Body of pancreas (tissue), 4 donors: ENCODE measurements around the gene GSDMA. TPM values are rescaled to one million over a fixed set of nuclear protein-coding genes. Genes with fewer than 3 reads are reported as not detected.

Source experiments
- ATAC-seq: fragments of 150-250 bp; one replicate; pipeline ENCODE4 v1.9.1; 2016
- DNase-seq, 4 donors: peaks; one replicate each; pipeline ENCODE4 v3.0.0-alpha.2; 2019
- H3K27ac ChIP-seq, 4 donors: fragments of 200-600 bp; sonication (generic); 1 replicate in 3 of 4; 2 replicates in 1 of 4; pipeline versions ENCODE4 v1.5.1 to v1.6.1; 2016 to 2019; ENCODE audit warnings: mild to moderate bottlenecking in 1 of 4, mixed read lengths in 1 of 4, moderate library complexity in 1 of 4
- H3K27me3 ChIP-seq, 2 donors: fragments of 200-600 bp; sonication (generic); one replicate each; pipeline ENCODE4 v1.6.0; 2016; ENCODE audit warnings: mild to moderate bottlenecking in 1 of 2
- H3K36me3 ChIP-seq, 2 donors: fragments of 200-600 bp; sonication (generic); replicated peaks in 1 of 2; 2 replicates each; pipeline ENCODE4 v1.5.1; 2016; ENCODE audit warnings: low read depth in 2 of 2; ENCODE audit not compliant: insufficient read depth in 1 of 2
- H3K4me1 ChIP-seq: fragments of 200-600 bp; sonication (generic); one replicate; pipeline ENCODE4 v1.6.0; 2016
- H3K4me3 ChIP-seq, 2 donors: fragments of 200-600 bp; sonication (generic); 1 replicate in 1 of 2; 2 replicates in 1 of 2; pipeline ENCODE4 v1.5.1; 2016 to 2019
- H3K9me3 ChIP-seq, 3 donors: fragments of 200-600 bp; sonication (generic); 1 replicate in 2 of 3; 2 replicates in 1 of 3; pipeline ENCODE4 v1.5.1; 2016
- CTCF ChIP-seq, 7 experiments: fragments of 450-650 bp in 4 of 7; fragments of 200-600 bp in 3 of 7; sonication (generic) in 3 of 7; IDR thresholded peaks; one replicate each; pipeline ENCODE4 v1.5.1; 2016 to 2019; ENCODE audit warnings: antibody characterized with exemption in 7 of 7
- POLR2A ChIP-seq, 3 donors: fragments of 450-650 bp; IDR thresholded peaks; one replicate each; pipeline ENCODE4 v1.6.1; 2016; ENCODE audit warnings: antibody characterized with exemption in 3 of 3, mild to moderate bottlenecking in 2 of 3
- WGBS, 2 donors: methylation state at CpG; one replicate each; pipeline ENCODE4 v1.1.5; 2017; 5-methylcytosine and 5-hydroxymethylcytosine counted together
- intact Hi-C: fragments of 100-400 bp; cut with DNase I; formaldehyde crosslinking; loops from one replicate; pipeline ENCODE4 v1.15.1; 2023
- total RNA-seq, 2 donors: library from RNA; depleted of rRNA; stranded (reverse); fragments of >200 nt; gene quantifications; one replicate each; pipeline ENCODE4 v1.1.0, GENCODE V29; 2016

GSDMA gene
- total RNA-seq, 2 donors from 2014 or later = 3.4 TPM; not detected in 1

DNA sequence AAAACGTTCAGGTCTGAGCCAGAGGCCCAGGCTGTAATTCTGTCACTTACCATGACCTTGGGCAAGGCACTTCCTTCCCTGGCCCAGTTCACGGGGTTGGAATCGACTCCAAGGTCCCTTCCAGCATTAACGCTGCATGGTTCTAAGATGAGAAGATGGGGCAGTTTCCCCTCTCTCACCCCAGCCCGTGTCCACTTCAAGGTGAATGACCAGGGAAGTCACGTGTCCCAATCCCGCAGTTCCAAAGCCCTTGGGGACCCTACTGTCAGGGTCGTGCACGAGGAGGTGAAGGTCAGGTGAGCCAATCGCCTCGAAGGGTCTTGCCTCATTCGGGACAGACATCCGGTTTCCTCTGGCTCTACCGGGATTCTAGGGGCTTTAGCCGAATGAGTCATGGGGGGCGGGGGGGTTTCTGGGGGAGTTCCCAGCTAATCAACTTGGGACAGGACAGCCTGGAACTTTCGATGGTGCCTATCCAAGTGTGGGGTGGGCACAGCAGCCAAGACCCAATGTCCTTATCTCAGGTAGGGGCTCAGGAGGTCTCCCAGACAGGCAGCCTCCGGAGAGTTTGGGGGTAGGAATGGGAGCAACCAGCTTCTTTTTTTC lies 51.7 kb downstream of the GSDMA start:
- 13 to 25% methylated on average over 4 to 18 of the region's 18 CpGs for WGBS, 2 donors
- TF ChIP-seq CTCF (IDR thresholded peaks at IDR 0.05) (no peak), POLR2A (IDR thresholded peaks at IDR 0.05) (no peak)
- intact Hi-C loops = loop anchor here (10.0 kb wide), 2 partner anchors 150 to 280 kb away; no protein-coding TSS in a partner anchor
- H3K27me3 ChIP-seq = no peaks in the 10 kb centered on the region
- peak; percentile 40 to 68 (median 50) for DNase-seq
- H3K9me3 ChIP-seq = no peaks in the 10 kb centered on the region
- peak overlapping the region in 3 of 4 donors; percentile 42 to 57 (median 57) for H3K27ac ChIP-seq
- H3K4me1 ChIP-seq = peaks cover 18% of the 10 kb centered on the region
- ATAC-seq = peak; percentile 50
- H3K36me3 ChIP-seq = peaks cover 0 to 1% of the 10 kb centered on the region in 2 donors
- H3K4me3 ChIP-seq = no peak overlapping the region

- no peaks in the 10 kb centered on the region for H3K27me3 ChIP-seq
- ATAC-seq (no peak), DNase-seq (peak in 2 of 4 donors; percentile 53 to 55)
- TF ChIP-seq POLR2A (IDR thresholded peaks at IDR 0.05) (no peak), CTCF (IDR thresholded peaks at IDR 0.05) (no peak)
- peaks cover 0 to 4% of the 10 kb centered on the region in 2 donors for H3K36me3 ChIP-seq
- 39 to 43% methylated on average over 12 to 20 of the region's 20 CpGs for WGBS, 2 donors
- H3K4me1 ChIP-seq = peaks cover 18% of the 10 kb centered on the region
- no peak within 1 kb of the TSS for H3K4me3 ChIP-seq
- H3K27ac ChIP-seq = peak within 1 kb of the TSS; percentile 26 to 57 (median 50)
- intact Hi-C loops = loop anchor here (10.0 kb wide), 2 partner anchors 150 to 280 kb away; no protein-coding TSS in a partner anchor
- no peaks in the 10 kb centered on the region for H3K9me3 ChIP-seq
Measured at GRCh38 chr17:40015005-40015997, 52.5 kb downstream of the GSDMA start, which contains the start of gene CSF3. Gene CSF3, plus strand, starts transcription at chr17:40015440. Its CDS starts 35 bp downstream, at chr17:40015475.

DNA sequence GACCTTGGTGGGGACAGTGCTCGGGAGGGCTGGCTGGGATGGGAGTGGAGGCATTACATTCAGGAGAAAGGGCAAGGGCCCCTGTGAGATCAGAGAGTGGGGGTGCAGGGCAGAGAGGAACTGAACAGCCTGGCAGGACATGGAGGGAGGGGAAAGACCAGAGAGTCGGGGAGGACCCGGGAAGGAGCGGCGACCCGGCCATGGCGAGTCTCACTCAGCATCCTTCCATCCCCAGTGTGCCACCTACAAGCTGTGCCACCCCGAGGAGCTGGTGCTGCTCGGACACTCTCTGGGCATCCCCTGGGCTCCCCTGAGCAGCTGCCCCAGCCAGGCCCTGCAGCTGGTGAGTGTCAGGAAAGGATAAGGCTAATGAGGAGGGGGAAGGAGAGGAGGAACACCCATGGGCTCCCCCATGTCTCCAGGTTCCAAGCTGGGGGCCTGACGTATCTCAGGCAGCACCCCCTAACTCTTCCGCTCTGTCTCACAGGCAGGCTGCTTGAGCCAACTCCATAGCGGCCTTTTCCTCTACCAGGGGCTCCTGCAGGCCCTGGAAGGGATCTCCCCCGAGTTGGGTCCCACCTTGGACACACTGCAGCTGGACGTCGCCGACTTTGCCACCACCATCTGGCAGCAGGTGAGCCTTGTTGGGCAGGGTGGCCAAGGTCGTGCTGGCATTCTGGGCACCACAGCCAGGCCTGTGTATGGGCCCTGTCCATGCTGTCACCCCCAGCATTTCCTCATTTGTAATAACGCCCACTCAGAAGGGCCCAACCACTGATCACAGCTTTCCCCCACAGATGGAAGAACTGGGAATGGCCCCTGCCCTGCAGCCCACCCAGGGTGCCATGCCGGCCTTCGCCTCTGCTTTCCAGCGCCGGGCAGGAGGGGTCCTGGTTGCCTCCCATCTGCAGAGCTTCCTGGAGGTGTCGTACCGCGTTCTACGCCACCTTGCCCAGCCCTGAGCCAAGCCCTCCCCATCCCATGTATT lies 53.5 kb downstream of the GSDMA start:
- Histone ChIP-seq H3K4me1 (peaks cover 18% of the 10 kb centered on the region), H3K27ac (peak overlapping the region in 1 of 4 donors; percentile 33), H3K4me3 (no peak overlapping the region), H3K27me3 (no peaks in the 10 kb centered on the region), H3K9me3 (no peaks in the 10 kb centered on the region), H3K36me3 (peaks cover 0 to 4% of the 10 kb centered on the region in 2 donors)
- DNase-seq = peak in 1 of 4 donors; percentile 37
- no peak for ATAC-seq
- TF ChIP-seq CTCF (IDR thresholded peaks at IDR 0.05) (no peak), POLR2A (IDR thresholded peaks at IDR 0.05) (no peak)
- 70 to 73% methylated on average over 24 to 26 of the region's 26 CpGs for WGBS, 2 donors
- intact Hi-C loops = loop anchor here (10.0 kb wide), 2 partner anchors 149 to 279 kb away; no protein-coding TSS in a partner anchor

- Histone ChIP-seq H3K27ac (peak overlapping the region in 1 of 4 donors; percentile 29), H3K27me3 (no peaks in the 10 kb centered on the region), H3K36me3 (peaks cover 0 to 11% of the 10 kb centered on the region in 2 donors), H3K9me3 (no peaks in the 10 kb centered on the region), H3K4me1 (peaks cover 18% of the 10 kb centered on the region), H3K4me3 (no peak overlapping the region)
- no peak for DNase-seq
- no peak for TF ChIP-seq POLR2A (IDR thresholded peaks at IDR 0.05)
- TF ChIP-seq CTCF (IDR thresholded peaks at IDR 0.05) = no peak
- 52 to 61% methylated on average over 13 to 15 of the region's 15 CpGs for WGBS, 2 donors
- intact Hi-C loops = loop anchor here (10.0 kb wide), 2 partner anchors 147 to 277 kb away; no protein-coding TSS in a partner anchor
- no peak for ATAC-seq
Measured at GRCh38 chr17:40017422-40018080, 54.7 kb downstream of the GSDMA start.
